HEK293 (cell line): ENCODE measurements around the gene GBF1.

Source experiments
- CTCF ChIP-seq: fragments of 450-650 bp; formaldehyde crosslinking; IDR thresholded peaks from 2 replicates; pipeline ENCODE4 v1.5.1; 2016; ENCODE audit warnings: missing biosample characterization, missing genetic modification characterization
- GLIS2 ChIP-seq: fragments of 450-650 bp; formaldehyde crosslinking; IDR thresholded peaks from 2 replicates; pipeline ENCODE4 v1.5.1; 2016; ENCODE audit warnings: missing biosample characterization, missing genetic modification characterization
- KLF7 ChIP-seq: fragments of 450-650 bp; formaldehyde crosslinking; IDR thresholded peaks from 2 replicates; pipeline ENCODE4 v1.5.1; 2016; ENCODE audit warnings: missing biosample characterization, missing genetic modification characterization, borderline replicate concordance
- REST ChIP-seq: fragments of 450-650 bp; formaldehyde crosslinking; IDR thresholded peaks from 2 replicates; pipeline ENCODE4 v1.5.1; 2016; ENCODE audit warnings: missing biosample characterization, missing genetic modification characterization
- SALL2 ChIP-seq: fragments of 450-650 bp; formaldehyde crosslinking; IDR thresholded peaks from 2 replicates; pipeline ENCODE4 v1.5.0; 2017; ENCODE audit warnings: missing biosample characterization, mild to moderate bottlenecking, missing genetic modification characterization, borderline replicate concordance
- ZBTB1 ChIP-seq: fragments of 450-650 bp; formaldehyde crosslinking; IDR thresholded peaks from 2 replicates; pipeline ENCODE4 v1.5.1; 2016; ENCODE audit warnings: missing biosample characterization, missing genetic modification characterization
- ZNF133 ChIP-seq: fragments of 450-650 bp; formaldehyde crosslinking; IDR thresholded peaks from 2 replicates; pipeline ENCODE4 v1.5.1; 2016; ENCODE audit warnings: missing biosample characterization, missing genetic modification characterization
- ZNF138 ChIP-seq: fragments of 450-650 bp; formaldehyde crosslinking; IDR thresholded peaks from 2 replicates; pipeline ENCODE4 v1.5.1; 2016; ENCODE audit warnings: missing biosample characterization, missing genetic modification characterization, borderline replicate concordance
- ZNF23 ChIP-seq: fragments of 450-650 bp; formaldehyde crosslinking; IDR thresholded peaks from 2 replicates; pipeline ENCODE4 v1.5.1; 2016; ENCODE audit warnings: missing biosample characterization, missing genetic modification characterization, borderline replicate concordance
- ZNF24 ChIP-seq: fragments of 450-650 bp; formaldehyde crosslinking; IDR thresholded peaks from 2 replicates; pipeline ENCODE4 v1.5.1; 2016; ENCODE audit warnings: missing biosample characterization, missing genetic modification characterization
- ZNF558 ChIP-seq: fragments of 450-650 bp; formaldehyde crosslinking; IDR thresholded peaks from 2 replicates; pipeline ENCODE4 v1.5.1; 2016; ENCODE audit warnings: missing biosample characterization, missing genetic modification characterization
- ZNF704 ChIP-seq: fragments of 450-650 bp; formaldehyde crosslinking; IDR thresholded peaks from 2 replicates; pipeline ENCODE4 v1.5.1; 2016; ENCODE audit warnings: missing biosample characterization, missing genetic modification characterization

GRCh38 chr10:102314801-102315200 lies 69.5 kb downstream of the GBF1 start:
- TF ChIP-seq ZNF24 (tag by site-specific recombination) (no peak), CTCF (no peak), REST (tag by site-specific recombination) (no peak), ZNF133 (tag by site-specific recombination) (no peak), KLF7 (tag by site-specific recombination) (no peak), ZBTB1 (no peak), ZNF558 (tag by site-specific recombination) (no peak), ZNF704 (tag by site-specific recombination) (no peak), GLIS2 (tag by site-specific recombination) (no peak), SALL2 (tag by site-specific recombination) (no peak), ZNF138 (no peak), ZNF23 (tag by site-specific recombination) (no peak)
